VCaP (cell line): ENCODE results near the gene BEX3.
"Not testable (repeated sequence)": the region's sequence is repeated elsewhere in the genome, so short reads cannot be mapped to it uniquely, and the experiment has no call there.

ENCODE experiments used
- H3K27ac ChIP-seq: fragments of 450-650 bp; 2 replicates; pipeline ENCODE4 v1.5.1; 2017
- CTCF ChIP-seq: fragments of 450-650 bp; conservative IDR thresholded peaks from 2 replicates; pipeline ENCODE4 v1.5.1; 2017; ENCODE audit warnings: mild to moderate bottlenecking, moderate library complexity

BEX3 gene

GRCh38 chrX:103407776-103408175, 31.4 kb downstream of the BEX3 start:
- TF ChIP-seq CTCF = no peak

GRCh38 chrX:103411721-103412120, 35.4 kb downstream of the BEX3 start:
- not testable (repeated sequence) for H3K27ac ChIP-seq

More at GRCh38 chrX:103407776-103408175, 31.4 kb downstream of the BEX3 start:
- H3K27ac ChIP-seq = no peak overlapping the region

- H3K27ac ChIP-seq = no peak overlapping the region
These were observed 37.5 kb downstream of the BEX3 start for GRCh38 chrX:103413705-103414387.

GRCh38 chrX:103414561-103414960, 38.2 kb downstream of the BEX3 start:
- H3K27ac ChIP-seq = no peak overlapping the region
- TF ChIP-seq CTCF = no peak

More at GRCh38 chrX:103413705-103414387, 37.5 kb downstream of the BEX3 start:
- TF ChIP-seq CTCF = no peak

- no peak overlapping the region for H3K27ac ChIP-seq
- TF ChIP-seq CTCF = no peak
These were observed 38.7 kb downstream of the BEX3 start for GRCh38 chrX:103415068-103415467.

GRCh38 chrX:103415528-103415927, 39.2 kb downstream of the BEX3 start:
- no peak overlapping the region for H3K27ac ChIP-seq

GRCh38 chrX:103417370-103417769, 41.0 kb downstream of the BEX3 start:
- no peak for TF ChIP-seq CTCF
- no peak overlapping the region for H3K27ac ChIP-seq

More at GRCh38 chrX:103415528-103415927, 39.2 kb downstream of the BEX3 start:
- TF ChIP-seq CTCF = no peak

- TF ChIP-seq CTCF = no peak
- no peak overlapping the region for H3K27ac ChIP-seq
These were observed 41.6 kb downstream of the BEX3 start for GRCh38 chrX:103417933-103418332.
